Left hindlimb (tissue), 1 donor: ENCODE measurements around the gene HSPA5.

Source experiments
- DNase-seq: peaks from one replicate; pipeline ENCODE4 v3.0.0-alpha.2; 2018

The HSPA5 gene

GRCh38 chr9:125189361-125190289 is 51.5 kb downstream of the HSPA5 start, which contains the start of gene PPP6C:
TSS of gene PPP6C (minus strand) at chr9:125189803. CDS start at chr9:125189718, 85 bp downstream.
- DNase-seq = peak; percentile 98

- no peak for DNase-seq
Measured at GRCh38 chr9:125189011-125189360, 52.2 kb downstream of the HSPA5 start.
